IMR-90 (cell line): ENCODE measurements around the gene MIPEP. TPM values are rescaled to one million over a fixed set of nuclear protein-coding genes. Genes with fewer than 3 reads are reported as not detected.

Experiments used
- ATAC-seq: fragments of 200-7000 bp; cut with Tn5 transposase; 2 replicates; pipeline ENCODE4 v1.9.1; 2020; ENCODE audit warnings: low read depth, mild to moderate bottlenecking, moderate library complexity
- BruUV-seq: library from RNA; stranded (reverse); fragments of 400-500 nt; replicated peaks from 2 replicates; lab custom pipeline; 2021; lab: Mats Ljungman, UMichigan
- CTCF ChIA-PET: fragments of 300-600 bp; formaldehyde crosslinking; extraction: SDS; loops from one replicate; lab custom pipeline; 2021; ENCODE audit warnings: antibody characterized with exemption; lab: Yijun Ruan, JAX
- POLR2A ChIA-PET: fragments of 300-600 bp; sonication (Branson Sonifier 250); formaldehyde crosslinking; loops from one replicate; lab custom pipeline; 2022; ENCODE audit warnings: antibody characterized with exemption; ENCODE audit not compliant: unreplicated experiment; lab: Charles Lee
- DNase-seq: peaks from one replicate; pipeline ENCODE4 v3.0.0; 2013
- H2AFZ ChIP-seq: replicated peaks from 2 replicates; pipeline ENCODE3; 2013; ENCODE audit warnings: low read length, mild to moderate bottlenecking; ENCODE audit not compliant: poor library complexity
- H2AK5ac ChIP-seq: 2 replicates; pipeline ENCODE4 v1.6.1; 2013; ENCODE audit warnings: low read depth, low read length, inconsistent platforms
- H2AK9ac ChIP-seq: replicated peaks from 2 replicates; pipeline ENCODE3; 2013; ENCODE audit warnings: mild to moderate bottlenecking, low read depth, low read length, moderate library complexity; ENCODE audit not compliant: poor library complexity
- H2BK120ac ChIP-seq: 2 replicates; pipeline ENCODE4 v1.6.1; 2013; ENCODE audit warnings: low read depth, low read length, inconsistent platforms
- H2BK15ac ChIP-seq: 3 replicates; pipeline ENCODE4 v1.6.1; 2013; ENCODE audit warnings: low read depth, low read length, inconsistent platforms
- H2BK20ac ChIP-seq: 2 replicates; pipeline ENCODE4 v1.6.1; 2013; ENCODE audit warnings: low read depth, mild to moderate bottlenecking, inconsistent platforms, low read length, moderate library complexity
- H2BK5ac ChIP-seq: 2 replicates; pipeline ENCODE4 v1.6.1; 2013; ENCODE audit warnings: mild to moderate bottlenecking, low read depth, low read length, inconsistent platforms; ENCODE audit not compliant: poor library complexity, severe bottlenecking
- H3K14ac ChIP-seq: replicated peaks from 2 replicates; pipeline ENCODE4 v1.6.1; 2013; ENCODE audit warnings: low read depth, low read length, inconsistent platforms
- H3K18ac ChIP-seq: 2 replicates; pipeline ENCODE4 v1.6.1; 2013; ENCODE audit warnings: low read depth, low read length, control low read depth
- H3K23ac ChIP-seq: 2 replicates; pipeline ENCODE4 v1.6.1; 2013; ENCODE audit warnings: low read depth, low read length, inconsistent platforms
- H3K27ac ChIP-seq: 2 replicates; pipeline ENCODE4 v1.5.1; 2013; ENCODE audit warnings: mild to moderate bottlenecking, control low read depth, low read length; ENCODE audit not compliant: insufficient read depth
- H3K27me3 ChIP-seq: 2 replicates; pipeline ENCODE4 v1.6.1; 2013; ENCODE audit warnings: low read length; ENCODE audit not compliant: control insufficient read depth, insufficient read depth
- H3K36me3 ChIP-seq: 2 replicates; pipeline ENCODE4 v1.6.1; 2013; ENCODE audit warnings: low read length, mixed read lengths; ENCODE audit not compliant: control insufficient read depth, insufficient read depth
- H3K4ac ChIP-seq: 2 replicates; pipeline ENCODE4 v1.6.1; 2013; ENCODE audit warnings: low read depth, low read length, inconsistent platforms
- H3K4me1 ChIP-seq: 2 replicates; pipeline ENCODE4 v1.6.1; 2013; ENCODE audit warnings: low read length, mixed read lengths; ENCODE audit not compliant: control insufficient read depth, insufficient read depth
- H3K4me2 ChIP-seq: 2 replicates; pipeline ENCODE4 v1.6.1; 2013; ENCODE audit warnings: low read depth, mild to moderate bottlenecking, control low read depth, low read length, moderate library complexity
- H3K4me3 ChIP-seq: 2 replicates; pipeline ENCODE4 v1.5.1; 2013; ENCODE audit warnings: low read depth, mild to moderate bottlenecking, control low read depth, low read length, moderate library complexity; ENCODE audit not compliant: insufficient read depth
- H3K56ac ChIP-seq: 2 replicates; pipeline ENCODE4 v1.6.1; 2013; ENCODE audit warnings: low read length, inconsistent platforms; ENCODE audit not compliant: insufficient read depth; ENCODE audit errors: extremely low read depth
- H3K79me1 ChIP-seq, 2 experiments: 2 replicates each; pipeline ENCODE4 v1.6.1; 2013; ENCODE audit warnings: low read length in 2 of 2, inconsistent platforms in 1 of 2, low read depth in 1 of 2
- H3K9ac ChIP-seq: 2 replicates; pipeline ENCODE4 v1.6.1; 2013; ENCODE audit warnings: low read depth, low read length, control low read depth
- H3K9me1 ChIP-seq: 2 replicates; pipeline ENCODE4 v1.6.1; 2013; ENCODE audit warnings: low read length, inconsistent platforms; ENCODE audit not compliant: insufficient read depth
- H3K9me3 ChIP-seq: 2 replicates; pipeline ENCODE4 v1.6.1; 2013; ENCODE audit warnings: low read length; ENCODE audit not compliant: control insufficient read depth, insufficient read depth
- H4K20me1 ChIP-seq: 2 replicates; pipeline ENCODE4 v1.6.1; 2013; ENCODE audit warnings: low read length, inconsistent platforms; ENCODE audit not compliant: insufficient read depth
- H4K5ac ChIP-seq: 2 replicates; pipeline ENCODE4 v1.6.1; 2013; ENCODE audit warnings: mild to moderate bottlenecking, low read depth, low read length, control low read depth
- H4K8ac ChIP-seq, 2 experiments: 2 replicates each; pipeline ENCODE4 v1.6.1; 2013; ENCODE audit warnings: low read depth in 2 of 2, low read length in 2 of 2, control low read depth in 1 of 2, inconsistent platforms in 1 of 2
- H4K91ac ChIP-seq: 2 replicates; pipeline ENCODE4 v1.6.1; 2013; ENCODE audit warnings: low read depth, low read length, inconsistent platforms; ENCODE audit not compliant: insufficient read depth
- RAD21 ChIP-seq: IDR thresholded peaks from 2 replicates; pipeline ENCODE4 v1.6.1; 2012; ENCODE audit warnings: low read length, improper control_type of control experiment
- dilution Hi-C: fragments of 300-500 bp; cut with HindIII; formaldehyde crosslinking; loops from one replicate; pipeline ENCODE4 v1.14.3; 2018; ENCODE audit warnings: low sequenced_read_pairs; ENCODE audit not compliant: unreplicated experiment
- in situ Hi-C: fragments of 300-500 bp; cut with MboI; formaldehyde crosslinking; loops from 3 replicates; pipeline ENCODE4 v1.14.3; 2019; ENCODE audit warnings: low sequenced_read_pairs, inconsistent platforms, mixed read lengths
- intact Hi-C: fragments of 100-400 bp; cut with micrococcal nuclease; formaldehyde crosslinking; loops from 2 replicates; pipeline ENCODE4 v1.10.0; 2022
- polyA plus RNA-seq, 3 experiments: library from polyadenylated mRNA; depleted of rRNA; stranded (reverse); fragments of >200 nt; gene quantifications; 2 replicates each; pipeline ENCODE4 v1.2.3, GENCODE V29; 2012; ENCODE audit warnings: low replicate concordance in 1 of 3
- total RNA-seq: library from RNA; depleted of rRNA; stranded (reverse); fragments of >200 nt; gene quantifications from 2 replicates; pipeline ENCODE4 v1.2.3, GENCODE V29; 2012

MIPEP gene
- total and polyA plus RNA-seq, 2 of the 4 experiments (the other 2 are of a cell fraction), result 15.0 to 21.5 TPM

DNA sequence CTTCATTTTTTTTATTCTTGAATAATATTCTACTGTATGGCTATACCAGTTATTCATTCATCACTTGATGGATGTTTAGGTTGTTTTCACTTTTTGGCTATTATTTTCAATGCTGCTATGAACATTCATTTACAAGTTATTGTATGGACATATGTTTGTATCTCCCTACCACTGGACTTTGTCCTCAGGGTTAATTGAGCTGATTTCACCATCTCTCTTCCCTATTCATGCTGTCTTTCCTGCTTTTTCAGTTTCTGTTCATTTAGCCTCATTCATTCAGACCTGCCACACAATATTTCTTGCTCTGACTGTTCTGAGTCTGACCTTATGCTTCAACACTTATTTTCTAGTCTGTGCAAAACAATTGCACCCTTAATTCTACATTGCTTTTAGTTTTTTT lies 20.4 kb upstream of the MIPEP start:
- H3K27ac ChIP-seq, result no peak overlapping the region
- no peak overlapping the region for H3K9ac ChIP-seq
- no peaks in the 10 kb centered on the region for H3K79me1 ChIP-seq
- in situ Hi-C loops (no loop called here), dilution Hi-C loops (no loop called here), intact Hi-C loops (no loop called here)
- no peak overlapping the region for H4K5ac ChIP-seq
- H3K14ac ChIP-seq, result no peak overlapping the region
- H3K9me3 ChIP-seq, result no peaks in the 10 kb centered on the region
- no peak overlapping the region for H3K4ac ChIP-seq
- 0 out of 2 replicates have a peak overlapping the region, but pooled peaks have one; percentile 15 for H3K23ac ChIP-seq
- H3K4me3 ChIP-seq, result no peak overlapping the region
- H3K36me3 ChIP-seq, result no peaks in the 10 kb centered on the region
- H3K4me1 ChIP-seq, result no peaks in the 10 kb centered on the region
- H3K27me3 ChIP-seq, result no peaks in the 10 kb centered on the region
- no peak overlapping the region for H2BK20ac ChIP-seq
- no peak overlapping the region for H2BK120ac ChIP-seq
- H2BK5ac ChIP-seq, result no peak overlapping the region
- no peak overlapping the region for H2AK9ac ChIP-seq
- no peaks in the 10 kb centered on the region for H3K9me1 ChIP-seq
- H3K18ac ChIP-seq, result no peak overlapping the region
- no peak overlapping the region for H2AFZ ChIP-seq
- H4K8ac ChIP-seq, result no peak overlapping the region
- no peak for DNase-seq
- CTCF ChIA-PET, result interaction anchor here (1.0 to 2.3 kb wide), 3 partner anchors 9 to 16 kb away, joined by 3 to 7 read pairs (median 3); no protein-coding TSS in a partner anchor
- no peak overlapping the region for H4K91ac ChIP-seq
- no peak overlapping the region for H2BK15ac ChIP-seq
- ATAC-seq, result no peak
- TF ChIP-seq RAD21, result no peak
- no TSS peak for BruUV-seq
- no peaks in the 10 kb centered on the region for H4K20me1 ChIP-seq
- no peak overlapping the region for H3K4me2 ChIP-seq
- H3K56ac ChIP-seq, result no peak overlapping the region
- no peak overlapping the region for H2AK5ac ChIP-seq
- POLR2A ChIA-PET, result no interaction called here
